GM10248 (cell line): ENCODE data around the gene ROS1.

ENCODE experiments used
- CTCF ChIA-PET: fragments of 300-600 bp; sonication (Branson Sonifier 250); formaldehyde crosslinking; extraction: SDS; loops from one replicate; lab custom pipeline; 2021; ENCODE audit warnings: antibody characterized with exemption; lab: Yijun Ruan, JAX
- POLR2A ChIA-PET: fragments of 350-650 bp; sonication (Branson Sonifier 250); formaldehyde crosslinking; extraction: SDS; loops from one replicate; lab custom pipeline; 2020; ENCODE audit warnings: antibody characterized with exemption; lab: Yijun Ruan, JAX
- DNase-seq: peaks from one replicate; pipeline ENCODE4 v3.0.0; 2012; ENCODE audit errors: extremely low spot score
- CTCF ChIP-seq: IDR thresholded peaks from 2 replicates; pipeline ENCODE4 v1.5.1; 2012; ENCODE audit warnings: mild to moderate bottlenecking, low read depth; ENCODE audit errors: extremely low read depth, missing control alignments, control extremely low read depth

ROS1 gene

GRCh38 chr6:117399126-117399525 lies 26.6 kb downstream of the ROS1 start:
- no peak for DNase-seq
- POLR2A ChIA-PET = no interaction called here
- CTCF ChIA-PET = interaction anchor here (1.3 to 1.5 kb wide), 2 partner anchors 8 to 38 kb away, joined by 3 to 4 read pairs; no protein-coding TSS in a partner anchor
- no peak for TF ChIP-seq CTCF

- DNase-seq = no peak
- no peak for TF ChIP-seq CTCF
- ChIA-PET CTCF (no interaction called here), POLR2A (no interaction called here)
These were observed 28.1 kb downstream of the ROS1 start for GRCh38 chr6:117397536-117398227.

GRCh38 chr6:117396228-117396627 lies 29.5 kb downstream of the ROS1 start:
- DNase-seq = no peak
- ChIA-PET CTCF (no interaction called here), POLR2A (no interaction called here)
- no peak for TF ChIP-seq CTCF

GRCh38 chr6:117395164-117395563 lies 30.6 kb downstream of the ROS1 start:
- no peak for DNase-seq
- ChIA-PET CTCF (no interaction called here), POLR2A (no interaction called here)
- TF ChIP-seq CTCF = no peak

- DNase-seq = no peak
- ChIA-PET CTCF (interaction anchor here (1.1 kb wide), 1 partner anchor 32 kb away, joined by 3 read pairs; the partner anchor contains the start of gene ROS1), POLR2A (no interaction called here)
- TF ChIP-seq CTCF = no peak
These were observed 32.7 kb downstream of the ROS1 start for GRCh38 chr6:117393045-117393444.

- CTCF ChIA-PET = interaction anchor here (0.6 to 1.0 kb wide), 2 partner anchors 28 to 415 kb away, joined by 3 read pairs; no protein-coding TSS in a partner anchor
- TF ChIP-seq CTCF = no peak
- POLR2A ChIA-PET = no interaction called here
- no peak for DNase-seq
These were observed 33.7 kb downstream of the ROS1 start for GRCh38 chr6:117391874-117392583.
